ENCODE measurements around the gene LACC1. TPM values are rescaled to one million over a fixed set of nuclear protein-coding genes. Genes with fewer than 3 reads are reported as not detected.

LACC1 gene
- total RNA-seq, 1 donor from 2014 or later: 2.1 TPM

DNA sequence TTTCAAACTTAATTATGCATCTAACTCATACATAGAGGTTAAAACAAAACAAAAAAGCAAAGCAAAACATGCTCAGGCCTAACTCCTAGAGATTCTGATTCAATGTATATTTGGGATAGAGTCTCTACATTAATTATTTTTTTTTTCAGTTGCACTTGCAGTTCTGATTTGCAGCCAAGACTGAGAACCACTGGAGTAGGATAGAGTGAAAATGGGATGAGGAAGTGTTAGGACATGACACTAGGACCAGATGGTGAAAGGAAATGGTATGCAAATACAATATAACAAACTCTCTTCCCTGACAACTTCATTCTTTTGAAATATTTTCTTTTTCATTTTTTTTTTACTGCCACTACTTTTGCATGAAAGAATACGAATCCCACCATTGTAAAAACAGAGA, 1.9 kb upstream of the LACC1 start:
- Mint-ChIP-seq H3K36me3 (no peaks in the 10 kb centered on the region), H3K4me3 (peak overlapping the region; percentile 32), H3K4me1 (peaks cover 30% of the 10 kb centered on the region), H3K27me3 (ENCODE audit: low read depth) (peaks cover 18% of the 10 kb centered on the region), H3K9me3 (no peaks in the 10 kb centered on the region), H3K27ac (peak overlapping the region; percentile 18)
- TF ChIP-seq, protein P1, sequence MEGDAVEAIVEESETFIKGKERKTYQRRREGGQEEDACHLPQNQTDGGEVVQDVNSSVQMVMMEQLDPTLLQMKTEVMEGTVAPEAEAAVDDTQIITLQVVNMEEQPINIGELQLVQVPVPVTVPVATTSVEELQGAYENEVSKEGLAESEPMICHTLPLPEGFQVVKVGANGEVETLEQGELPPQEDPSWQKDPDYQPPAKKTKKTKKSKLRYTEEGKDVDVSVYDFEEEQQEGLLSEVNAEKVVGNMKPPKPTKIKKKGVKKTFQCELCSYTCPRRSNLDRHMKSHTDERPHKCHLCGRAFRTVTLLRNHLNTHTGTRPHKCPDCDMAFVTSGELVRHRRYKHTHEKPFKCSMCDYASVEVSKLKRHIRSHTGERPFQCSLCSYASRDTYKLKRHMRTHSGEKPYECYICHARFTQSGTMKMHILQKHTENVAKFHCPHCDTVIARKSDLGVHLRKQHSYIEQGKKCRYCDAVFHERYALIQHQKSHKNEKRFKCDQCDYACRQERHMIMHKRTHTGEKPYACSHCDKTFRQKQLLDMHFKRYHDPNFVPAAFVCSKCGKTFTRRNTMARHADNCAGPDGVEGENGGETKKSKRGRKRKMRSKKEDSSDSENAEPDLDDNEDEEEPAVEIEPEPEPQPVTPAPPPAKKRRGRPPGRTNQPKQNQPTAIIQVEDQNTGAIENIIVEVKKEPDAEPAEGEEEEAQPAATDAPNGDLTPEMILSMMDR (IDR thresholded peaks at IDR 0.05; ENCODE audit: unreplicated experiment): no peak
- DNase-seq (ENCODE audit: low spot score in 2 of 2, unreplicated experiment in 2 of 2): no peak

GRCh38 chr13:43878892-43879754, 581 bp upstream of the LACC1 start, which contains the start of gene CCDC122:
TSS of gene CCDC122 (minus strand) at chr13:43879740. CDS start at chr13:43869376, 10,364 bp downstream.
- Mint-ChIP-seq H3K4me3 (peak within 1 kb of the TSS; percentile 83), H3K4me1 (peaks cover 30% of the 10 kb centered on the region), H3K9me3 (no peaks in the 10 kb centered on the region), H3K27me3 (ENCODE audit: low read depth) (peaks cover 18% of the 10 kb centered on the region), H3K27ac (peak within 1 kb of the TSS; percentile 93), H3K36me3 (no peaks in the 10 kb centered on the region)
- DNase-seq (ENCODE audit: low spot score in 2 of 2, unreplicated experiment in 2 of 2): peak; percentile 70 to 82
- TF ChIP-seq, protein P1 (IDR thresholded peaks at IDR 0.05; ENCODE audit: unreplicated experiment): no peak

DNA sequence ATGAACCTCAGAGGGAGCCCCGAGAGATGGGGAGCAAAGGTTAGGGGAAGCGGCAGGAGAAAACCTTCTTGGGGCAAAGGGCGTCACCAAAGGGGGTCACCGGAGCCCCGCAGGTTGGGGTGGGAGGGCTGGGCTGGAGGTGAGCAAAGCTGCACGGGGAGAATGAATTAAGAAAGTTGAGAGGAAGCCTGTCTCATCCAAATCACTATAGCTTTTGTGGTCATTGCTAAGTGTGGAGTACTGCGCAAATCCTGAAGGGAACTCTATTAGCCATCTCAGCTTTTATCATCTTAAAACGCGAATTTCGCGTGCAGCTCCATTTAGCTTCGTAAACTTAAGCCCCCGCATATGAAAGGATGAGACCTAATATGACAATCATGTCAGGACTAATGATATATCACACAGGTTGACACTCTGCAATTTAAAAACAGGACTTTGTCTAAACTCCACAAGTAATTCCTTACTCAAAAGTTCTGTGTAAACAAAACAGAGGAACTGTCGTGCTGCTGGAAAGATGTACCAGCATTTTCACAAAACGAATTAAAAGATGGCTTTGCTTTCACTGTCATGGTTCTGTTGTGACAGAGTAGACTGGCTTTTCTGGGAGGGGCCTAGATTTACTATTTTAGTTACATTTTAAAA, 631 bp downstream of the LACC1 start:
- H3K27ac Mint-ChIP-seq: peak overlapping the region; percentile 79
- H3K27me3 Mint-ChIP-seq (ENCODE audit: low read depth): peaks cover 18% of the 10 kb centered on the region
- H3K4me1 Mint-ChIP-seq: peaks cover 28% of the 10 kb centered on the region
- DNase-seq (ENCODE audit: low spot score in 2 of 2, unreplicated experiment in 2 of 2): no peak
- no peaks in the 10 kb centered on the region for H3K9me3 Mint-ChIP-seq
- peak overlapping the region; percentile 83 for H3K4me3 Mint-ChIP-seq
- no peaks in the 10 kb centered on the region for H3K36me3 Mint-ChIP-seq
- TF ChIP-seq, protein P1 (IDR thresholded peaks at IDR 0.05; ENCODE audit: unreplicated experiment): no peak

DNA sequence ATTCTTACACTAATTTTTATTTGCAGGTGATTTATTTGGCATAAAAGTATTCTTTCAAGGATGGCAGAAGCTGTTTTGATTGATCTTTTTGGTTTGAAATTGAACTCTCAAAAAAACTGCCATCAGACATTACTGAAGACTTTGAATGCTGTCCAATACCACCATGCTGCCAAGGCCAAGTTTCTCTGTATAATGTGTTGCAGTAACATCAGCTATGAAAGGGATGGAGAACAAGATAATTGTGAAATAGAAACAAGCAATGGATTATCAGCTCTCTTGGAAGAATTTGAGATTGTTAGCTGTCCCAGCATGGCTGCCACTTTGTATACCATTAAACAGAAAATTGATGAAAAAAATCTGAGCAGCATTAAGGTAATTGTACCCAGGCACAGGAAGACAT, 1.2 kb downstream of the LACC1 start:
- TF ChIP-seq, protein P1 (IDR thresholded peaks at IDR 0.05; ENCODE audit: unreplicated experiment): no peak
- H3K27me3 Mint-ChIP-seq (ENCODE audit: low read depth): peaks cover 18% of the 10 kb centered on the region
- no peak for DNase-seq (ENCODE audit: low spot score in 2 of 2, unreplicated experiment in 2 of 2)
- H3K4me3 Mint-ChIP-seq: no peak overlapping the region
- H3K9me3 Mint-ChIP-seq: no peaks in the 10 kb centered on the region
- H3K27ac Mint-ChIP-seq: no peak overlapping the region
- no peaks in the 10 kb centered on the region for H3K36me3 Mint-ChIP-seq
- peaks cover 28% of the 10 kb centered on the region for H3K4me1 Mint-ChIP-seq

GRCh38 chr13:43881580-43881979, 1.9 kb downstream of the LACC1 start:
- no peak overlapping the region for H3K27ac Mint-ChIP-seq
- no peak for DNase-seq (ENCODE audit: low spot score in 2 of 2, unreplicated experiment in 2 of 2)
- H3K36me3 Mint-ChIP-seq: no peaks in the 10 kb centered on the region
- peaks cover 3% of the 10 kb centered on the region for H3K9me3 Mint-ChIP-seq
- TF ChIP-seq, protein P1 (IDR thresholded peaks at IDR 0.05; ENCODE audit: unreplicated experiment): no peak
- peaks cover 28% of the 10 kb centered on the region for H3K4me1 Mint-ChIP-seq
- no peak overlapping the region for H3K4me3 Mint-ChIP-seq
- peaks cover 18% of the 10 kb centered on the region for H3K27me3 Mint-ChIP-seq (ENCODE audit: low read depth)

Measured in mesothelial cell of epicardium (in vitro differentiated cells).